22Rv1 (cell line): ENCODE measurements around the gene EID2.
A peak's percentile ranks its signal among the peaks of the same experiment; 100 is the strongest.

Source experiments
- H3K27ac ChIP-seq: fragments of 450-650 bp; 2 replicates; pipeline ENCODE4 v1.5.1; 2017
- CTCF ChIP-seq: fragments of 450-650 bp; IDR thresholded peaks from 2 replicates; pipeline ENCODE4 v1.5.1; 2017; ENCODE audit warnings: mild to moderate bottlenecking
- ZFX ChIP-seq: fragments of 450-650 bp; IDR thresholded peaks from 2 replicates; pipeline ENCODE4 v1.6.1; 2017; ENCODE audit warnings: antibody characterized with exemption, borderline replicate concordance

The EID2 gene

GRCh38 chr19:39533791-39534190, 6.2 kb downstream of the EID2 start:
- no peak for TF ChIP-seq CTCF
- no peak for TF ChIP-seq ZFX
- no peak overlapping the region for H3K27ac ChIP-seq

- no peak overlapping the region for H3K27ac ChIP-seq
- TF ChIP-seq ZFX (no peak), CTCF (peak; percentile 55)
Measured at GRCh38 chr19:39533003-39533512, 6.9 kb downstream of the EID2 start.

GRCh38 chr19:39532233-39533002, 7.5 kb downstream of the EID2 start, which contains the start of gene EID2B:
TSS of gene EID2B (minus strand) at chr19:39532852. CDS start at chr19:39532802, 50 bp downstream.
- H3K27ac ChIP-seq: no peak within 1 kb of the TSS
- TF ChIP-seq CTCF (peak; percentile 97), ZFX (no peak)

- no peak for TF ChIP-seq CTCF
- no peak overlapping the region for H3K27ac ChIP-seq
Measured at GRCh38 chr19:39531834-39532232, 8.1 kb downstream of the EID2 start.

GRCh38 chr19:39525205-39525604, 14.8 kb downstream of the EID2 start:
- TF ChIP-seq ZFX (no peak), CTCF (no peak)

GRCh38 chr19:39524495-39524894, 15.5 kb downstream of the EID2 start:
- no peak overlapping the region for H3K27ac ChIP-seq

More at GRCh38 chr19:39525205-39525604, 14.8 kb downstream of the EID2 start:
- H3K27ac ChIP-seq: no peak overlapping the region

More at GRCh38 chr19:39524495-39524894, 15.5 kb downstream of the EID2 start:
- no peak for TF ChIP-seq ZFX
- TF ChIP-seq CTCF: no peak
